K562 (cell line): ENCODE results near the gene MLLT1. TPM values are rescaled to one million over a fixed set of nuclear protein-coding genes. Genes with fewer than 3 reads are reported as not detected.

Source experiments
- ATAC-seq: fragments of 200-7000 bp; cut with Tn5 transposase; 3 replicates; pipeline ENCODE4 v1.9.1; 2020; ENCODE audit warnings: moderate library complexity
- BruUV-seq: library from RNA; stranded (reverse); fragments of 400-500 nt; replicated peaks from 2 replicates; lab custom pipeline; 2021; lab: Mats Ljungman, UMichigan
- CTCF ChIA-PET: fragments of 300-600 bp; formaldehyde crosslinking; extraction: SDS; loops from one replicate; lab custom pipeline; 2021; ENCODE audit warnings: low intra/inter-chr PET ratio; lab: Yijun Ruan, JAX
- POLR2A ChIA-PET: fragments of 300-600, 350-650 bp; sonication (Branson Sonifier 250); formaldehyde crosslinking; extraction: SDS; loops from one replicate; lab custom pipeline; 2021; ENCODE audit warnings: antibody characterized with exemption, inconsistent platforms; lab: Yijun Ruan, JAX
- DNase-seq, 4 experiments: peaks; one replicate each; pipeline versions ENCODE4 v3.0.0 to v3.0.0-alpha.2; 2011 to 2018; ENCODE audit warnings: low spot score in 3 of 4, mixed read lengths in 3 of 4; ENCODE audit errors: extremely low read depth in 1 of 4
- FAIRE-seq: peaks from 2 replicates; lab custom pipeline; 2011; peaks lifted over from hg19 to GRCh38; lab: Jason Lieb, UNC
- H2AFZ ChIP-seq: 2 replicates; pipeline ENCODE4 v1.6.0; 2011; ENCODE audit warnings: low read depth, low read length, control low read depth, inconsistent platforms
- H3K27ac ChIP-seq: fragments of 200-600 bp; 3 replicates; pipeline ENCODE4 v1.8.0; 2011; ENCODE audit warnings: low read depth, mild to moderate bottlenecking, control low read depth, inconsistent platforms, low read length, moderate library complexity, mixed read lengths; ENCODE audit errors: extremely low read depth
- H3K27me3 ChIP-seq, 2 experiments: fragments of 300-600 bp in 1 of 2; 2 replicates in 1 of 2; 3 replicates in 1 of 2; pipeline versions ENCODE4 v1.6.0 to v1.8.0; 2011; ENCODE audit warnings: inconsistent platforms in 2 of 2, low read length in 2 of 2, mild to moderate bottlenecking in 1 of 2, mixed read lengths in 1 of 2, moderate library complexity in 1 of 2; ENCODE audit not compliant: control insufficient read depth in 2 of 2, insufficient read depth in 2 of 2
- H3K36me3 ChIP-seq: fragments of 300-600 bp; 3 replicates; pipeline ENCODE4 v1.8.0; 2011; ENCODE audit warnings: mild to moderate bottlenecking, low read length, inconsistent platforms; ENCODE audit not compliant: control insufficient read depth, insufficient read depth
- H3K4me1 ChIP-seq, 2 experiments: fragments of 200-600 bp in 1 of 2; replicated peaks in 1 of 2; 2 replicates in 1 of 2; 3 replicates in 1 of 2; pipeline versions ENCODE4 v1.5.1 to v1.8.0; 2011; ENCODE audit warnings: inconsistent platforms in 2 of 2, low read length in 2 of 2, mild to moderate bottlenecking in 1 of 2, mixed read lengths in 1 of 2, moderate library complexity in 1 of 2; ENCODE audit not compliant: control insufficient read depth in 2 of 2, insufficient read depth in 2 of 2
- H3K4me2 ChIP-seq: 2 replicates; pipeline ENCODE4 v1.6.1; 2011; ENCODE audit warnings: low read length, control low read depth, inconsistent platforms, mixed read lengths; ENCODE audit not compliant: insufficient read depth
- H3K4me3 ChIP-seq: fragments of 200-600 bp; sonication (generic), shearing (Covaris generic); 2 replicates; pipeline ENCODE4 v1.5.1; 2016; ENCODE audit warnings: control low read depth, inconsistent platforms
- H3K79me2 ChIP-seq: fragments of 200-600 bp; 3 replicates; pipeline ENCODE4 v1.8.0; 2011; ENCODE audit warnings: low read length, inconsistent platforms; ENCODE audit not compliant: control insufficient read depth, insufficient read depth
- H3K9ac ChIP-seq, 2 experiments: 2 replicates each; pipeline versions ENCODE4 v1.6.0 to v1.6.1; 2011; ENCODE audit warnings: low read depth in 2 of 2, low read length in 2 of 2, control low read depth in 1 of 2, inconsistent platforms in 1 of 2, mild to moderate bottlenecking in 1 of 2, mixed read lengths in 1 of 2; ENCODE audit not compliant: insufficient read depth in 1 of 2
- H3K9me1 ChIP-seq: one replicate; pipeline ENCODE4 v1.6.0; 2011; ENCODE audit warnings: inconsistent platforms, mild to moderate bottlenecking, low read length, moderate library complexity; ENCODE audit not compliant: control insufficient read depth, insufficient read depth
- H3K9me3 ChIP-seq: replicated peaks from 2 replicates; pipeline ENCODE4 v1.5.1; 2011; ENCODE audit warnings: low read depth, low read length, inconsistent platforms; ENCODE audit not compliant: control insufficient read depth, insufficient read depth
- H4K20me1 ChIP-seq: replicated peaks from 2 replicates; pipeline ENCODE4 v1.6.1; 2011; ENCODE audit warnings: low read length, inconsistent platforms, mixed read lengths; ENCODE audit not compliant: control insufficient read depth, insufficient read depth
- BACH1 ChIP-seq: fragments of 200-800 bp; sonication (Bioruptor generic); IDR thresholded peaks from 2 replicates; pipeline ENCODE4 v1.6.1; 2016; ENCODE audit warnings: missing genetic modification characterization, missing compliant biosample characterization
- DMBX1 ChIP-seq: fragments of 250-450 bp; sonication (Bioruptor Pico); IDR thresholded peaks from 2 replicates; pipeline ENCODE4 v1.8.0; 2022; ENCODE audit warnings: inconsistent platforms, mild to moderate bottlenecking, moderate library complexity, borderline replicate concordance
- GABPB2 ChIP-seq: fragments of 250-450 bp; sonication (Bioruptor Pico); conservative IDR thresholded peaks from 2 replicates; pipeline ENCODE4 v1.5.1; 2021; ENCODE audit warnings: mild to moderate bottlenecking
- RBM17 ChIP-seq: fragments of 200-400 bp; formaldehyde crosslinking; IDR thresholded peaks from 2 replicates; pipeline ENCODE4 v1.6.1; 2017; ENCODE audit warnings: low read depth, mild to moderate bottlenecking, low read length, borderline replicate concordance
- RNF2 ChIP-seq: sonication (generic); IDR thresholded peaks from 2 replicates; pipeline ENCODE4 v1.6.1; 2016
- TBL1XR1 ChIP-seq, 2 experiments: IDR thresholded peaks; 2 replicates each; pipeline ENCODE4 v1.6.1; 2012; ENCODE audit warnings: improper control_type of control experiment in 2 of 2, low read length in 2 of 2, mild to moderate bottlenecking in 1 of 2
- ZNF253 ChIP-seq: fragments of 250-450 bp; sonication (Bioruptor Pico); conservative IDR thresholded peaks from 2 replicates; pipeline ENCODE4 v1.6.1; 2021; ENCODE audit warnings: mild to moderate bottlenecking
- ZNF311 ChIP-seq: fragments of 250-450 bp; sonication (Bioruptor Pico); IDR thresholded peaks from 2 replicates; pipeline ENCODE4 v1.4.0; 2020; ENCODE audit warnings: mild to moderate bottlenecking, moderate library complexity
- ZNF740 ChIP-seq, 3 experiments: fragments of 200-800 bp in 1 of 3; sonication (Bioruptor generic) in 1 of 3; sonication (generic) in 1 of 3; formaldehyde crosslinking in 1 of 3; IDR thresholded peaks; 2 replicates each; pipeline versions ENCODE4 v1.6.1 to v1.8.0; 2016 to 2022; ENCODE audit warnings: mild to moderate bottlenecking in 2 of 3, missing compliant biosample characterization in 2 of 3, missing genetic modification characterization in 2 of 3, missing genetic modification reagents in 1 of 3
- WGBS: fragments of 100-300 bp; shearing (Covaris generic); methylation state at CpG from one replicate; pipeline ENCODE4 v1.1.6; 2016; ENCODE audit warnings: low coverage, mixed read lengths; ENCODE audit not compliant: insufficient coverage; ENCODE audit errors: missing lambda C conversion rate; 5-methylcytosine and 5-hydroxymethylcytosine counted together
- in situ Hi-C: fragments of 300-500 bp; cut with MboI; formaldehyde crosslinking; loops from 4 replicates; pipeline ENCODE4 v1.15.0; 2018; ENCODE audit warnings: inconsistent platforms, mixed read lengths
- intact Hi-C: fragments of 100-400 bp; cut with micrococcal nuclease; formaldehyde crosslinking; loops from 2 replicates; pipeline ENCODE4 v1.14.2; 2022
- polyA plus RNA-seq, 8 experiments: library from polyadenylated mRNA; depleted of rRNA in 4 of 8; stranded (reverse) in 5 of 8; unstranded in 3 of 8; fragments of >200 nt; fragmentation: Nextera tagmentation in 2 of 8; fragmentation: Illumina TruSeq in 1 of 8; extraction: Ambion mirVana in 2 of 8; extraction: Trizol in 1 of 8; gene quantifications; 2 replicates each; pipeline versions ENCODE4 v1.2.1 to v1.2.3, GENCODE V29; 2011 to 2014; ENCODE audit warnings: inconsistent platforms in 1 of 8, missing spikeins in 1 of 8
- total RNA-seq, 7 experiments: library from RNA; depleted of rRNA in 6 of 7; stranded (reverse); fragments of >200 nt in 6 of 7; fragmentation: Illumina TruSeq in 2 of 7; extraction: Trizol in 2 of 7; gene quantifications; 2 replicates each; pipeline versions ENCODE4 v1.2.1 to v1.2.3, GENCODE V29; 2011 to 2021; ENCODE audit warnings: low replicate concordance in 1 of 7
- TF ChIP-seq, protein P1 (sequence below): fragments of 450-650 bp; formaldehyde crosslinking; IDR thresholded peaks from 2 replicates; pipeline ENCODE4 v1.4.0; 2020; ENCODE audit warnings: mild to moderate bottlenecking

MLLT1 gene
- total and polyA plus RNA-seq, 9 of the 15 experiments (the other 6 are each of a cell fraction or from before 2014, with no cell fraction given), result 0.23 to 63.5 (median 15.4) TPM

GRCh38 chr19:6262519-6262918, 17.3 kb downstream of the MLLT1 start:
- H3K9me1 ChIP-seq, result no peaks in the 10 kb centered on the region
- TF ChIP-seq ZNF253 (CRISPR knock-in tag), result no peak
- no peak for TF ChIP-seq BACH1 (tag)
- TF ChIP-seq, protein P1, sequence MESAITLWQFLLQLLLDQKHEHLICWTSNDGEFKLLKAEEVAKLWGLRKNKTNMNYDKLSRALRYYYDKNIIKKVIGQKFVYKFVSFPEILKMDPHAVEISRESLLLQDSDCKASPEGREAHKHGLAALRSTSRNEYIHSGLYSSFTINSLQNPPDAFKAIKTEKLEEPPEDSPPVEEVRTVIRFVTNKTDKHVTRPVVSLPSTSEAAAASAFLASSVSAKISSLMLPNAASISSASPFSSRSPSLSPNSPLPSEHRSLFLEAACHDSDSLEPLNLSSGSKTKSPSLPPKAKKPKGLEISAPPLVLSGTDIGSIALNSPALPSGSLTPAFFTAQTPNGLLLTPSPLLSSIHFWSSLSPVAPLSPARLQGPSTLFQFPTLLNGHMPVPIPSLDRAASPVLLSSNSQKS (CRISPR knock-in tag), result no peak
- TF ChIP-seq TBL1XR1 (IDR thresholded peaks at IDR 0.05; ENCODE audit: low read length in 2 of 2), result no peak
- TF ChIP-seq ZNF740 (CRISPR knock-in tag; IDR thresholded peaks at IDR 0.05), result no peak
- no peak for TF ChIP-seq ZNF740 (tag; IDR thresholded peaks at IDR 0.05)
- no peak for TF ChIP-seq GABPB2 (CRISPR knock-in tag)
- TF ChIP-seq RNF2, result no peak
- no peak for TF ChIP-seq DMBX1 (CRISPR knock-in tag)
- no peak for TF ChIP-seq ZNF311 (CRISPR knock-in tag)
- no peak for TF ChIP-seq RBM17
- BruUV-seq, result no TSS peak
- ChIA-PET POLR2A (interaction anchor here (0.7 kb wide), 1 partner anchor 494 kb away, joined by 3 read pairs; no protein-coding TSS in a partner anchor), CTCF (no interaction called here)
- H3K36me3 ChIP-seq, result peaks cover 81% of the 10 kb centered on the region
- no peak overlapping the region for H2AFZ ChIP-seq
- no peaks in the 10 kb centered on the region for H3K27me3 ChIP-seq
- WGBS, result 97% methylated on average over 10 of the region's 11 CpGs
- intact Hi-C loops, result no loop called here
- H3K4me1 ChIP-seq, result peaks cover 0 to 19% of the 10 kb centered on the region in 2 experiments; a peak in 2 of 5 replicates
- peaks cover 72% of the 10 kb centered on the region for H3K79me2 ChIP-seq
- no peak overlapping the region for H3K4me2 ChIP-seq
- ATAC-seq (no peak), DNase-seq (no peak), FAIRE-seq (no peak)
- H3K27ac ChIP-seq, result no peak overlapping the region
- H3K9me3 ChIP-seq, result no peaks in the 10 kb centered on the region
- no peak overlapping the region for H3K4me3 ChIP-seq
- H4K20me1 ChIP-seq, result no peaks in the 10 kb centered on the region
- in situ Hi-C loops, result no loop called here
- H3K9ac ChIP-seq, result no peak overlapping the region
